WTC11 (cell line): ENCODE measurements around the gene PUS1. TPM values are rescaled to one million over a fixed set of nuclear protein-coding genes. Genes with fewer than 3 reads are reported as not detected.
A peak's percentile ranks its signal among the peaks of the same experiment; 100 is the strongest.

Experiments
- ATAC-seq: fragments of 200-7000 bp; cut with Tn5 transposase; 2 replicates; pipeline ENCODE4 v1.10.0; 2021; ENCODE audit warnings: mild to moderate bottlenecking, moderate library complexity
- CTCF ChIA-PET: fragments of 300-600 bp; sonication (Branson Sonifier 250); formaldehyde crosslinking; loops from one replicate; lab custom pipeline; 2021; ENCODE audit warnings: antibody characterized with exemption; lab: Charles Lee
- POLR2A ChIA-PET: fragments of 350-600 bp; sonication (Branson Sonifier 250); formaldehyde crosslinking; loops from one replicate; lab custom pipeline; 2021; ENCODE audit warnings: antibody characterized with exemption; lab: Charles Lee
- DNase-seq: peaks from one replicate; pipeline ENCODE4 v3.0.0; 2021; ENCODE audit warnings: low spot score
- H3K27ac Mint-ChIP-seq: 2 replicates; pipeline ENCODE4 v1.8.0; 2021; ENCODE audit warnings: mixed read lengths
- H3K27me3 Mint-ChIP-seq: 2 replicates; pipeline ENCODE4 v1.8.0; 2021; ENCODE audit warnings: low read depth, mild to moderate bottlenecking, moderate library complexity, mixed read lengths
- H3K36me3 Mint-ChIP-seq: 2 replicates; pipeline ENCODE4 v1.8.0; 2021; ENCODE audit warnings: mixed read lengths
- H3K4me1 Mint-ChIP-seq: 2 replicates; pipeline ENCODE4 v1.8.0; 2022; ENCODE audit warnings: mixed read lengths
- H3K4me3 Mint-ChIP-seq: 2 replicates; pipeline ENCODE4 v1.8.0; 2021; ENCODE audit warnings: mild to moderate bottlenecking, moderate library complexity, mixed read lengths
- H3K9me3 Mint-ChIP-seq: 2 replicates; pipeline ENCODE4 v1.8.0; 2021; ENCODE audit warnings: mixed read lengths
- ARID4B ChIP-seq: sonication (generic); formaldehyde crosslinking; IDR thresholded peaks from 2 replicates; pipeline ENCODE4 v1.8.0; 2023; ENCODE audit warnings: missing genetic modification reagents, mild to moderate bottlenecking, borderline replicate concordance
- CBFB ChIP-seq: sonication (generic); formaldehyde crosslinking; IDR thresholded peaks from 2 replicates; pipeline ENCODE4 v1.8.1; 2022; ENCODE audit warnings: mild to moderate bottlenecking, low read depth, missing genetic modification reagents
- GTF2I ChIP-seq: fragments of 250-450 bp; sonication (Bioruptor Pico); conservative IDR thresholded peaks from 2 replicates; pipeline ENCODE4 v1.4.0; 2021; ENCODE audit warnings: mild to moderate bottlenecking
- JUN ChIP-seq: sonication (generic); formaldehyde crosslinking; IDR thresholded peaks from 2 replicates; pipeline ENCODE4 v1.8.0; 2023; ENCODE audit warnings: mild to moderate bottlenecking, missing genetic modification reagents
- MAX ChIP-seq: sonication (generic); formaldehyde crosslinking; IDR thresholded peaks from 2 replicates; pipeline ENCODE4 v1.8.0; 2022; ENCODE audit warnings: mild to moderate bottlenecking, missing genetic modification reagents
- MYBL2 ChIP-seq: sonication (generic); formaldehyde crosslinking; IDR thresholded peaks from 2 replicates; pipeline ENCODE4 v1.8.1; 2023; ENCODE audit warnings: mild to moderate bottlenecking, moderate library complexity, missing genetic modification reagents
- OVOL2 ChIP-seq: fragments of 250-450 bp; sonication (Bioruptor Pico); IDR thresholded peaks from 2 replicates; pipeline ENCODE4 v1.9.0; 2021; ENCODE audit warnings: mild to moderate bottlenecking, borderline replicate concordance
- RELA ChIP-seq: sonication (generic); formaldehyde crosslinking; IDR thresholded peaks from 2 replicates; pipeline ENCODE4 v1.8.1; 2022; ENCODE audit warnings: missing genetic modification reagents, mild to moderate bottlenecking, borderline replicate concordance
- SMAD4 ChIP-seq: sonication (generic); formaldehyde crosslinking; IDR thresholded peaks from 2 replicates; pipeline ENCODE4 v1.8.0; 2022; ENCODE audit warnings: mild to moderate bottlenecking, missing genetic modification reagents
- TEAD4 ChIP-seq: sonication (generic); formaldehyde crosslinking; IDR thresholded peaks from 2 replicates; pipeline ENCODE4 v1.8.0; 2022; ENCODE audit warnings: mild to moderate bottlenecking, missing genetic modification reagents
- TP53 ChIP-seq: sonication (generic); formaldehyde crosslinking; IDR thresholded peaks from 2 replicates; pipeline ENCODE4 v1.8.1; 2023; ENCODE audit warnings: mild to moderate bottlenecking, missing genetic modification reagents
- USF1 ChIP-seq: sonication (generic); formaldehyde crosslinking; IDR thresholded peaks from 2 replicates; pipeline ENCODE4 v1.8.0; 2022; ENCODE audit warnings: mild to moderate bottlenecking, missing genetic modification reagents
- ZNF121 ChIP-seq: sonication (generic); formaldehyde crosslinking; IDR thresholded peaks from 2 replicates; pipeline ENCODE4 v1.8.0; 2023; ENCODE audit warnings: missing genetic modification reagents
- ZNF219 ChIP-seq: sonication (generic); formaldehyde crosslinking; IDR thresholded peaks from 2 replicates; pipeline ENCODE4 v1.8.0; 2023; ENCODE audit warnings: missing genetic modification reagents, mild to moderate bottlenecking, borderline replicate concordance
- total RNA-seq: library from RNA; stranded (reverse); gene quantifications from 3 replicates; pipeline ENCODE4 v1.2.3, GENCODE V29; 2021
- TF ChIP-seq, protein P1 (sequence below): sonication (generic); formaldehyde crosslinking; IDR thresholded peaks from 2 replicates; pipeline ENCODE4 v1.8.1; 2022; ENCODE audit warnings: low read depth, mild to moderate bottlenecking, moderate library complexity, missing genetic modification reagents, borderline replicate concordance
- TF ChIP-seq, protein P2 (sequence below): fragments of 250-450 bp; sonication (Bioruptor Pico); IDR thresholded peaks from 2 replicates; pipeline ENCODE4 v1.9.0; 2021; ENCODE audit warnings: mild to moderate bottlenecking, borderline replicate concordance
- TF ChIP-seq, protein P3 (sequence below): sonication (generic); formaldehyde crosslinking; IDR thresholded peaks from 2 replicates; pipeline ENCODE4 v1.8.1; 2023; ENCODE audit warnings: mild to moderate bottlenecking, moderate library complexity, missing genetic modification reagents
- TF ChIP-seq, protein P4 (sequence below): sonication (generic); formaldehyde crosslinking; IDR thresholded peaks from 2 replicates; pipeline ENCODE4 v1.8.0; 2022; ENCODE audit warnings: mild to moderate bottlenecking, missing genetic modification reagents

Gene PUS1
- total RNA-seq, 1 experiment from 2014 or later = 97.4 TPM

DNA sequence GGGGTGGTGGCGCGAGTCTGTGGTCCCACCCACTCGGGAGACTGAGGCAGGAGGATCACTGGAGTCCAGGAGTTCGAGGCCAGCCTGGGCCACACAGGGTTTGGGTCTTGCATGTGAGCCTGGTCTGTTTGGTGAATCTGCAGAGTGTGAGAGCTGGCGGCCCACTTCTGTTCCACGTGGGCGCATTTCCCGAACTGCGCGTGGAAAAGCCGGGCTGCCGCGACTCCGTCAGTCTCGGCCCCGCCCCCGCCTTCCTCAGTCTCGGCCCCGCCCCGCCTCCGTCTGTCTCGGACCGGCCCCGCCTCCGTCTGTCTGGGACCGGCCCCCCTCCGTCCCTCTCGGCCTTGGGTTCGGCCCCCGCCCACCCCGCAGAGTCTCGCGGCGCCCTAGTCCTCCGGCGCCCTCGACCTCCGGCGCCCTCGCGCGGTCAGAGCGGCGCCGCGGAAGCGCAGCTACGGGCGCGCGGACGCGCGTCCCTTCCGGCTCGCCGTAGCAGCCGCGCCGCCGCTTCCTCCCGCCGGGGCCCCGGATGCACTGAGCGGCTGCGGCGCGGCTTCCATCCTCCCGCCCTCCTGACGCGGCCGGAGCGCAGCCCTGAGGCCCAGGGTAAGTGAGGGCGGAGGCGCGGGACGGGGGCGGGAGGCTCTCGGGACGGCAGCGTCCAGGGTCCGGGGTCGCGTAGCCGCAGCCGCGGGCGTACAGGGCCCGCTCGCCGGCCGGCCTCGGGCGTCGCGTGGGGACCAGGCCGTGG, 20.5 kb downstream of the PUS1 start, which contains the start of gene EP400 (continued):
- TF ChIP-seq CBFB (CRISPR knock-in tag) (no peak), TEAD4 (CRISPR knock-in tag) (no peak)
- TF ChIP-seq, protein P1, sequence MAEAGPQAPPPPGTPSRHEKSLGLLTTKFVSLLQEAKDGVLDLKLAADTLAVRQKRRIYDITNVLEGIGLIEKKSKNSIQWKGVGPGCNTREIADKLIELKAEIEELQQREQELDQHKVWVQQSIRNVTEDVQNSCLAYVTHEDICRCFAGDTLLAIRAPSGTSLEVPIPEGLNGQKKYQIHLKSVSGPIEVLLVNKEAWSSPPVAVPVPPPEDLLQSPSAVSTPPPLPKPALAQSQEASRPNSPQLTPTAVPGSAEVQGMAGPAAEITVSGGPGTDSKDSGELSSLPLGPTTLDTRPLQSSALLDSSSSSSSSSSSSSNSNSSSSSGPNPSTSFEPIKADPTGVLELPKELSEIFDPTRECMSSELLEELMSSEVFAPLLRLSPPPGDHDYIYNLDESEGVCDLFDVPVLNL (CRISPR knock-in tag) = no peak; the same call in 1 of the 2 replicates
- TF ChIP-seq, protein P2, sequence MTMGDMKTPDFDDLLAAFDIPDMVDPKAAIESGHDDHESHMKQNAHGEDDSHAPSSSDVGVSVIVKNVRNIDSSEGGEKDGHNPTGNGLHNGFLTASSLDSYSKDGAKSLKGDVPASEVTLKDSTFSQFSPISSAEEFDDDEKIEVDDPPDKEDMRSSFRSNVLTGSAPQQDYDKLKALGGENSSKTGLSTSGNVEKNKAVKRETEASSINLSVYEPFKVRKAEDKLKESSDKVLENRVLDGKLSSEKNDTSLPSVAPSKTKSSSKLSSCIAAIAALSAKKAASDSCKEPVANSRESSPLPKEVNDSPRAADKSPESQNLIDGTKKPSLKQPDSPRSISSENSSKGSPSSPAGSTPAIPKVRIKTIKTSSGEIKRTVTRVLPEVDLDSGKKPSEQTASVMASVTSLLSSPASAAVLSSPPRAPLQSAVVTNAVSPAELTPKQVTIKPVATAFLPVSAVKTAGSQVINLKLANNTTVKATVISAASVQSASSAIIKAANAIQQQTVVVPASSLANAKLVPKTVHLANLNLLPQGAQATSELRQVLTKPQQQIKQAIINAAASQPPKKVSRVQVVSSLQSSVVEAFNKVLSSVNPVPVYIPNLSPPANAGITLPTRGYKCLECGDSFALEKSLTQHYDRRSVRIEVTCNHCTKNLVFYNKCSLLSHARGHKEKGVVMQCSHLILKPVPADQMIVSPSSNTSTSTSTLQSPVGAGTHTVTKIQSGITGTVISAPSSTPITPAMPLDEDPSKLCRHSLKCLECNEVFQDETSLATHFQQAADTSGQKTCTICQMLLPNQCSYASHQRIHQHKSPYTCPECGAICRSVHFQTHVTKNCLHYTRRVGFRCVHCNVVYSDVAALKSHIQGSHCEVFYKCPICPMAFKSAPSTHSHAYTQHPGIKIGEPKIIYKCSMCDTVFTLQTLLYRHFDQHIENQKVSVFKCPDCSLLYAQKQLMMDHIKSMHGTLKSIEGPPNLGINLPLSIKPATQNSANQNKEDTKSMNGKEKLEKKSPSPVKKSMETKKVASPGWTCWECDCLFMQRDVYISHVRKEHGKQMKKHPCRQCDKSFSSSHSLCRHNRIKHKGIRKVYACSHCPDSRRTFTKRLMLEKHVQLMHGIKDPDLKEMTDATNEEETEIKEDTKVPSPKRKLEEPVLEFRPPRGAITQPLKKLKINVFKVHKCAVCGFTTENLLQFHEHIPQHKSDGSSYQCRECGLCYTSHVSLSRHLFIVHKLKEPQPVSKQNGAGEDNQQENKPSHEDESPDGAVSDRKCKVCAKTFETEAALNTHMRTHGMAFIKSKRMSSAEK (CRISPR knock-in tag) = no peak

- ATAC-seq (peak; percentile 4; the same call in 1 of the 2 replicates), DNase-seq (no peak)
- no peaks in the 10 kb centered on the region for H3K27me3 Mint-ChIP-seq
- no peaks in the 10 kb centered on the region for H3K9me3 Mint-ChIP-seq
- H3K36me3 Mint-ChIP-seq = no peaks in the 10 kb centered on the region
- H3K4me1 Mint-ChIP-seq = peaks cover 7% of the 10 kb centered on the region
- ChIA-PET POLR2A (interaction anchor here (0.5 to 0.7 kb wide), 4 partner anchors 12 to 195 kb away, joined by 3 to 4 read pairs (median 4); no protein-coding TSS in a partner anchor), CTCF (interaction anchor here (0.7 to 1.5 kb wide), 6 partner anchors 8 to 213 kb away, joined by 3 to 9 read pairs (median 6); partner anchors contain the start of gene PUS1)
- peak overlapping the region; percentile 83 for H3K4me3 Mint-ChIP-seq
- H3K27ac Mint-ChIP-seq = no peak overlapping the region
- TF ChIP-seq, protein P3, sequence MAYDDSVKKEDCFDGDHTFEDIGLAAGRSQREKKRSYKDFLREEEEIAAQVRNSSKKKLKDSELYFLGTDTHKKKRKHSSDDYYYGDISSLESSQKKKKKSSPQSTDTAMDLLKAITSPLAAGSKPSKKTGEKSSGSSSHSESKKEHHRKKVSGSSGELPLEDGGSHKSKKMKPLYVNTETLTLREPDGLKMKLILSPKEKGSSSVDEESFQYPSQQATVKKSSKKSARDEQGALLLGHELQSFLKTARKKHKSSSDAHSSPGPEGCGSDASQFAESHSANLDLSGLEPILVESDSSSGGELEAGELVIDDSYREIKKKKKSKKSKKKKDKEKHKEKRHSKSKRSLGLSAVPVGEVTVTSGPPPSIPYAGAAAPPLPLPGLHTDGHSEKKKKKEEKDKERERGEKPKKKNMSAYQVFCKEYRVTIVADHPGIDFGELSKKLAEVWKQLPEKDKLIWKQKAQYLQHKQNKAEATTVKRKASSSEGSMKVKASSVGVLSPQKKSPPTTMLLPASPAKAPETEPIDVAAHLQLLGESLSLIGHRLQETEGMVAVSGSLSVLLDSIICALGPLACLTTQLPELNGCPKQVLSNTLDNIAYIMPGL (CRISPR knock-in tag) = 0 out of 2 replicates have a peak, but pooled peaks have one; percentile 11
- TF ChIP-seq OVOL2 (CRISPR knock-in tag) (no peak), JUN (CRISPR knock-in tag) (0 out of 2 replicates have a peak, but pooled peaks have one; percentile 12), ZNF219 (0 out of 2 replicates have a peak, but pooled peaks have one; percentile 34), MYBL2 (CRISPR knock-in tag) (no peak), GTF2I (no peak), USF1 (CRISPR knock-in tag) (peak; percentile 22; the same call in 1 of the 2 replicates), TP53 (peak; percentile 26; the same call in 1 of the 2 replicates), ZNF121 (CRISPR knock-in tag) (peak; percentile 91), MAX (CRISPR knock-in tag) (no peak), SMAD4 (0 out of 2 replicates have a peak, but pooled peaks have one; percentile 43), RELA (CRISPR knock-in tag) (0 out of 2 replicates have a peak, but pooled peaks have one; percentile 14), ARID4B (CRISPR knock-in tag) (peak; percentile 89)
- TF ChIP-seq, protein P4, sequence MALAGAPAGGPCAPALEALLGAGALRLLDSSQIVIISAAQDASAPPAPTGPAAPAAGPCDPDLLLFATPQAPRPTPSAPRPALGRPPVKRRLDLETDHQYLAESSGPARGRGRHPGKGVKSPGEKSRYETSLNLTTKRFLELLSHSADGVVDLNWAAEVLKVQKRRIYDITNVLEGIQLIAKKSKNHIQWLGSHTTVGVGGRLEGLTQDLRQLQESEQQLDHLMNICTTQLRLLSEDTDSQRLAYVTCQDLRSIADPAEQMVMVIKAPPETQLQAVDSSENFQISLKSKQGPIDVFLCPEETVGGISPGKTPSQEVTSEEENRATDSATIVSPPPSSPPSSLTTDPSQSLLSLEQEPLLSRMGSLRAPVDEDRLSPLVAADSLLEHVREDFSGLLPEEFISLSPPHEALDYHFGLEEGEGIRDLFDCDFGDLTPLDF (CRISPR knock-in tag) = no peak
Observed at GRCh38 chr12:131950182-131950913, 21.3 kb downstream of the PUS1 start.
